NB4 (cell line): ENCODE data around the gene RCCD1.

Experiments
- DNase-seq: peaks from one replicate; pipeline ENCODE4 v3.0.0; 2010; ENCODE audit warnings: low read depth
- H3K4me3 ChIP-seq: one replicate; pipeline ENCODE4 v1.5.1; 2011; ENCODE audit warnings: mild to moderate bottlenecking, low read depth, low read length, moderate library complexity
- CTCF ChIP-seq: IDR thresholded peaks from one replicate; pipeline ENCODE4 v1.5.1; 2012; ENCODE audit warnings: low read depth, low read length
- MAX ChIP-seq: IDR thresholded peaks from 2 replicates; pipeline ENCODE4 v1.6.1; 2011; ENCODE audit warnings: low read depth, low read length
- MYC ChIP-seq: IDR thresholded peaks from 2 replicates; pipeline ENCODE4 v1.6.1; 2011; ENCODE audit warnings: low read depth, low read length
- POLR2A ChIP-seq: IDR thresholded peaks from 2 replicates; pipeline ENCODE4 v1.6.1; 2011; ENCODE audit warnings: mild to moderate bottlenecking; ENCODE audit not compliant: insufficient read length; ENCODE audit errors: extremely low read depth

The RCCD1 gene

GRCh38 chr15:90998737-90999136, 44.1 kb downstream of the RCCD1 start:
- TF ChIP-seq MYC: no peak
- TF ChIP-seq POLR2A: no peak
- no peak overlapping the region for H3K4me3 ChIP-seq
- no peak for DNase-seq

GRCh38 chr15:91001209-91001608, 46.5 kb downstream of the RCCD1 start:
- DNase-seq: no peak
- H3K4me3 ChIP-seq: no peak overlapping the region
- TF ChIP-seq MYC: no peak

GRCh38 chr15:91007266-91007665, 52.6 kb downstream of the RCCD1 start:
- no peak for DNase-seq
- TF ChIP-seq POLR2A: no peak
- no peak for TF ChIP-seq MAX
- TF ChIP-seq MYC: no peak
- TF ChIP-seq CTCF: no peak
- H3K4me3 ChIP-seq: no peak overlapping the region
